ENCODE measurements around the gene ASPA. TPM values are rescaled to one million over a fixed set of nuclear protein-coding genes. Genes with fewer than 3 reads are reported as not detected.

ASPA gene
- total RNA-seq, 1 donor = 0.36 TPM

- Histone ChIP-seq H4K20me1 (ENCODE audit: insufficient read depth, low read length) (no peaks in the 10 kb centered on the region), H3K79me2 (ENCODE audit: insufficient read depth, low read length) (no peaks in the 10 kb centered on the region), H2AFZ (ENCODE audit: low read length) (no peak overlapping the region), H3K4me1 (ENCODE audit: insufficient read depth, low read length) (no peaks in the 10 kb centered on the region), H3K27me3 (ENCODE audit: insufficient read depth, low read length) (peaks cover 8% of the 10 kb centered on the region), H3K27ac (ENCODE audit: low read depth, low read length) (no peak overlapping the region), H3K36me3 (ENCODE audit: insufficient read depth, low read length) (no peaks in the 10 kb centered on the region), H3K4me2 (ENCODE audit: insufficient read depth, low read length) (no peak overlapping the region), H3K4me3 (ENCODE audit: insufficient read depth, low read length) (no peak overlapping the region), H3K9me3 (ENCODE audit: low read depth, low read length) (no peaks in the 10 kb centered on the region)
- TF ChIP-seq CTCF (IDR thresholded peaks at IDR 0.05; ENCODE audit: extremely low read depth, low read depth, low read length) = no peak
- DNase-seq (ENCODE audit: insufficient read length, low spot score, missing footprints) = peak; percentile 45
These were observed 67.7 kb downstream of the ASPA start for GRCh38 chr17:3543453-3543852.

DNA sequence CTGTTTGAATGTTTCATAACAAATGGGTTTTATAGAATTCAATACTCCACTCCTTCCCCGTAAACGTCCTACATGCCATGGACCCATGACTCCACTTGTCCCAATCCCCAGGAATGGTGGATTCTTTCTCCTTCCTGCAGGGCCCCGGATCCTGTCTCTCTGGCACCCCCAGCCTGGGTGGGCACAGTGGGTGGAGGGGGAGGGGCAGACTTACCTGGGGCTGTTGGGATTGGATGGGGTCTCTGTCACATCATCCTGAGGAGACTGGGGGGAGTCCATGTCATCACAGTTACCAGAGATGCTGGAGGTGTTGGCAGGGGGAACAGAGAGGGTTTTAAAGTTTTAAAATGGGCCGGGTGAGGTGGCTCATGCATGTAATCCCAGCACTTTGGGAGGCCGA lies 68.6 kb downstream of the ASPA start:
- Histone ChIP-seq H2AFZ (ENCODE audit: low read length) (no peak overlapping the region), H3K79me2 (ENCODE audit: insufficient read depth, low read length) (no peaks in the 10 kb centered on the region), H4K20me1 (ENCODE audit: insufficient read depth, low read length) (no peaks in the 10 kb centered on the region), H3K4me1 (ENCODE audit: insufficient read depth, low read length) (no peaks in the 10 kb centered on the region), H3K4me2 (ENCODE audit: insufficient read depth, low read length) (no peak overlapping the region), H3K27ac (ENCODE audit: low read depth, low read length) (no peak overlapping the region), H3K36me3 (ENCODE audit: insufficient read depth, low read length) (no peaks in the 10 kb centered on the region), H3K4me3 (ENCODE audit: insufficient read depth, low read length) (no peak overlapping the region), H3K9me3 (ENCODE audit: low read depth, low read length) (no peaks in the 10 kb centered on the region), H3K27me3 (ENCODE audit: insufficient read depth, low read length) (peaks cover 8% of the 10 kb centered on the region)
- peak; percentile 46 for DNase-seq (ENCODE audit: insufficient read length, low spot score, missing footprints)
- no peak for TF ChIP-seq CTCF (IDR thresholded peaks at IDR 0.05; ENCODE audit: extremely low read depth, low read depth, low read length)

DNA sequence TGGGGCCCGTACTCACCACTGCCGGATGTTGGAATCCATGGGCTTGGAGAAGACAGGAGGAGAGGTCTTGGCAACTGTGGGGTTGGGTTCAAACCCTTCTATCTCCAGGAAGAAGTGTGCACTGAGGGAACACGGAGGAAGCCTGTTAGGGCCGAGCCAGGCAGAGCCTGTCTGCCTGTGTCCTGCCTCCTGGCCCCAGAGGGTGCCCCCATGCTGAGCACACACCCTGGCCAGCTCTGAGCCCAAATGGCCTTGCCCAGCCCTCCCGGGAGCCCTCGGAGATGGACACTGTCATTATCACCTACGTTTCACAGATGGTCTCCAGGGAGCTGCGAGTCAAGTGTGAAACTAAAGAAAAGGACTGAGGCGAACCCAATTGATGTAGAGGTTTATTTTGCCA lies 69.4 kb downstream of the ASPA start:
- Histone ChIP-seq H3K4me3 (ENCODE audit: insufficient read depth, low read length) (no peak overlapping the region), H3K79me2 (ENCODE audit: insufficient read depth, low read length) (no peaks in the 10 kb centered on the region), H3K4me1 (ENCODE audit: insufficient read depth, low read length) (no peaks in the 10 kb centered on the region), H3K36me3 (ENCODE audit: insufficient read depth, low read length) (no peaks in the 10 kb centered on the region), H3K27me3 (ENCODE audit: insufficient read depth, low read length) (peaks cover 8% of the 10 kb centered on the region), H3K27ac (ENCODE audit: low read depth, low read length) (no peak overlapping the region), H3K4me2 (ENCODE audit: insufficient read depth, low read length) (no peak overlapping the region), H2AFZ (ENCODE audit: low read length) (no peak overlapping the region), H4K20me1 (ENCODE audit: insufficient read depth, low read length) (no peaks in the 10 kb centered on the region), H3K9me3 (ENCODE audit: low read depth, low read length) (no peaks in the 10 kb centered on the region)
- TF ChIP-seq CTCF (IDR thresholded peaks at IDR 0.05; ENCODE audit: extremely low read depth, low read depth, low read length) = no peak
- peak; percentile 54 for DNase-seq (ENCODE audit: insufficient read length, low spot score, missing footprints)

GRCh38 chr17:3546521-3546920 lies 70.7 kb downstream of the ASPA start:
- Histone ChIP-seq H3K4me2 (ENCODE audit: insufficient read depth, low read length) (no peak overlapping the region), H3K27me3 (ENCODE audit: insufficient read depth, low read length) (peaks cover 8% of the 10 kb centered on the region), H4K20me1 (ENCODE audit: insufficient read depth, low read length) (no peaks in the 10 kb centered on the region), H3K27ac (ENCODE audit: low read depth, low read length) (no peak overlapping the region), H3K4me1 (ENCODE audit: insufficient read depth, low read length) (no peaks in the 10 kb centered on the region), H2AFZ (ENCODE audit: low read length) (no peak overlapping the region), H3K36me3 (ENCODE audit: insufficient read depth, low read length) (no peaks in the 10 kb centered on the region), H3K4me3 (ENCODE audit: insufficient read depth, low read length) (no peak overlapping the region), H3K79me2 (ENCODE audit: insufficient read depth, low read length) (no peaks in the 10 kb centered on the region), H3K9me3 (ENCODE audit: low read depth, low read length) (no peaks in the 10 kb centered on the region)
- no peak for DNase-seq (ENCODE audit: insufficient read length, low spot score, missing footprints)
- TF ChIP-seq CTCF (IDR thresholded peaks at IDR 0.05; ENCODE audit: extremely low read depth, low read depth, low read length) = no peak
